ENCODE results near the gene PI16. TPM values are rescaled to one million over a fixed set of nuclear protein-coding genes. Genes with fewer than 3 reads are reported as not detected.

The PI16 gene
- total and polyA plus RNA-seq, 2 of the 13 experiments (the other 11 are each of a cell fraction or from before 2014, with no cell fraction given) = not detected

GRCh38 chr6:36976931-36977330 lies 22.4 kb downstream of the PI16 start (continued):
- TF ChIP-seq HOXD1 (CRISPR knock-in tag; IDR thresholded peaks at IDR 0.05) (no peak), PAX8 (CRISPR knock-in tag; IDR thresholded peaks at IDR 0.05; ENCODE audit: borderline replicate concordance) (no peak), ZNF468 (CRISPR knock-in tag; IDR thresholded peaks at IDR 0.05) (no peak), ZNF512 (CRISPR knock-in tag; IDR thresholded peaks at IDR 0.05) (no peak), ZNF891 (CRISPR knock-in tag; IDR thresholded peaks at IDR 0.05) (no peak), ZBTB20 (CRISPR knock-in tag; IDR thresholded peaks at IDR 0.05; ENCODE audit: borderline replicate concordance, low read depth) (no peak), BRCA1 (CRISPR knock-in tag; IDR thresholded peaks at IDR 0.05) (no peak)

- Histone ChIP-seq H3K9me3 (ENCODE audit: low read length) (no peaks in the 10 kb centered on the region), H3K4me2 (ENCODE audit: low read depth, low read length) (no peak overlapping the region), H3K36me3 (replicated peaks in 1 of 2; ENCODE audit: control insufficient read depth in 1 of 2, insufficient read depth in 2 of 2, low read length in 2 of 2) (peaks cover 53 to 80% of the 10 kb centered on the region in 2 experiments), H3K27me3 (ENCODE audit: control insufficient read depth in 1 of 2, insufficient read depth in 2 of 2, low read length in 2 of 2) (no peaks in the 10 kb centered on the region), H2AFZ (ENCODE audit: low read length) (no peak overlapping the region), H3K4me1 (ENCODE audit: insufficient read depth, low read length) (no peaks in the 10 kb centered on the region), H3K4me3 (replicated peaks in 1 of 3; ENCODE audit: insufficient read depth in 1 of 3, low read depth in 2 of 3, low read length in 3 of 3) (no peak overlapping the region), H3K27ac (ENCODE audit: extremely low read length, insufficient read depth, low read length) (no peak overlapping the region), H3K79me2 (ENCODE audit: insufficient read depth, low read length) (peaks cover 22% of the 10 kb centered on the region), H4K20me1 (ENCODE audit: insufficient read depth, low read length) (no peaks in the 10 kb centered on the region; the same call in 1 of the 2 replicates), H3K9ac (ENCODE audit: insufficient read depth, low read depth, low read length) (no peak overlapping the region)
- intact Hi-C loops (cut with micrococcal nuclease; ENCODE audit: unreplicated experiment) (loop anchor here (2.0 kb wide), 1 partner anchor 41 kb away; no protein-coding TSS in a partner anchor), in situ Hi-C loops (cut with HindIII; ENCODE audit: extremely low pct_ligation_motif_present, low pct_unique_long_range_greater_than_20kb) (no loop called here)
- ChIA-PET POLR2A (interaction anchor here (1.6 kb wide), 1 partner anchor 9 kb away, joined by 6 read pairs; the partner anchor contains the start of gene MTCH1), CTCF (ENCODE audit: low intra/inter-chr PET ratio, low total read pairs) (interaction anchor here (1.3 to 2.7 kb wide), 2 partner anchors 41 to 233 kb away, joined by 6 to 15 read pairs; no protein-coding TSS in a partner anchor)
- DNase-seq (ENCODE audit: low spot score) (no peak), ATAC-seq (peak; percentile 67), FAIRE-seq (no peak)
- WGBS (ENCODE audit: low lambda C conversion rate) = 89% methylated on average over 13 of the region's 16 CpGs
- no TSS peak for BruUV-seq (replicated peaks)
- TF ChIP-seq HOXA3 (CRISPR knock-in tag; IDR thresholded peaks at IDR 0.05) = no peak
- no peak for TF ChIP-seq SP140L (CRISPR knock-in tag; IDR thresholded peaks at IDR 0.05; ENCODE audit: borderline replicate concordance)
- TF ChIP-seq ZBTB33 (CRISPR knock-in tag; IDR thresholded peaks at IDR 0.05) = 0 out of 2 replicates have a peak, but pooled peaks have one; percentile 41
- peak; percentile 25; the same call in 1 of the 2 replicates for TF ChIP-seq STAG1 (CRISPR knock-in tag; IDR thresholded peaks at IDR 0.05)
- no peak for TF ChIP-seq KDM6A (CRISPR knock-in tag; IDR thresholded peaks at IDR 0.05; ENCODE audit: low read depth)
- TF ChIP-seq DNMT1 (CRISPR knock-in tag; IDR thresholded peaks at IDR 0.05) = peak; percentile 17; the same call in 1 of the 2 replicates
- TF ChIP-seq CTCF (CRISPR knock-in tag; IDR thresholded peaks at IDR 0.05) = peak; percentile 64
- 0 out of 2 replicates have a peak, but pooled peaks have one; percentile 2 for TF ChIP-seq SMC3 (IDR thresholded peaks at IDR 0.05; ENCODE audit: low read length)
Observed at GRCh38 chr6:36977470-36977941, 23.0 kb downstream of the PI16 start.

All from HepG2 (cell line).